ENCODE measurements around the gene TWSG1. TPM values are rescaled to one million over a fixed set of nuclear protein-coding genes. Genes with fewer than 3 reads are reported as not detected.

TWSG1 gene
- total RNA-seq: 32.5 and 43.8 TPM in 2 replicates

GRCh38 chr18:9334329-9334972, at the start of gene TWSG1:
Gene TWSG1 (plus strand): TSS chr18:9334773. CDS start chr18:9337230, 2,457 bp downstream.

Other genes with a start within 250 kb of the TWSG1 start
- gene NDUFV2, start 232.1 kb upstream of the TWSG1 start, total RNA-seq: 64.6 and 89.5 TPM in 2 replicates
- 18.1 and 39.1 TPM in 2 replicates for gene ANKRD12, start 198.0 kb upstream of the TWSG1 start, total RNA-seq
- gene RALBP1, start 140.7 kb downstream of the TWSG1 start, total RNA-seq: 84.4 and 96.0 TPM in 2 replicates

Data from nasal cavity respiratory epithelium epithelial cell of viscerocranial mucosa (primary cell).